CD4-positive, alpha-beta T cell treated with Interleukin-17A for 4 hours (primary cell): ENCODE results near the gene SNAP23.
A peak's percentile ranks its signal among the peaks of the same experiment; 100 is the strongest.

Experiments
- DNase-seq: peaks from one replicate; pipeline ENCODE4 v3.0.0-alpha.2; 2020; ENCODE audit warnings: mixed read lengths

Gene SNAP23

DNA sequence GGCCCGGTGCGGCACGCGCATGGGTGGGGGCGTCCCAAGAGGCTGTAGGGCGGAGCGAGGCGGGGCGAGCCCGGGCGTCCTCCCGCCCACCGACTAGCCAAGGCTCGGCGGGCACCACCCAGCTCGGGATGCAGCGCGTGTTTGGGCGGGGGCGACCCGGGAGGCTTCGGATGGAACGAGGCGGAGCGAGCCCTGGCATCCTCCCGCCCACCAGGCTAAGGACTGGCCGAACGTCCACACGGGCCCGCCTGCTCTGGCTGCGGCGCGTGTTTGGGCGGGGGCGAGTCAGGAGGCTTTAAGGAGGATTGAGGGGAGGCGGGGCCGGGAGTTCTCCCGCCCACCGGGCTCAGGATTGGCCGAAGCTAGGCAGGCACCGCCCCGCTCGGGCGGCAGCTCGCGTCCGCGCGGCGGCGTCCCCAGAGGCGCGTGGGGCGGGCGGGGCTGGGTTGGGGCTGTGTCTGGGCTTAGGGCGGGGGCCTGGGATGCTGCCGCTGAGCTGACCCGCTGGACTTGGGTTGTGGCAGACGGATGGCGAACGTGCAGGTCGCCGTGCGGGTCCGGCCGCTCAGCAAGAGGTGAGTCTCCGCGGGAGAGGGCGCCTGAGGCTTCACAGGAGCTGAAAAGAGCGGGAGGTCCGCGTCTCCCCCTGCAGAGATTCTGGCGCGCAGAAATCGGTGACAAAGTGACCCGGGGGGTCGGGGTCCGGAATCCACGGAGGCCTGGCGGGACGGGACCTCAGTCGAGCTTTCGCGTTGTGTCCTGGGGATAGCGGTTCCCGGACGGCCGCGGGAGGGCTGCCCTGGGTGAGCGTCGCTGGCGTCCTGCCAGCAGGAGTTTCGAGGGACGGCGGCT, 80.0 kb downstream of the SNAP23 start, which contains the start of gene STARD9:
Gene STARD9, plus strand, starts transcription at position 419 of the 852 bp plus-strand sequence. Its CDS starts 110 bp downstream, at position 529.
- DNase-seq = peak; percentile 98

DNA sequence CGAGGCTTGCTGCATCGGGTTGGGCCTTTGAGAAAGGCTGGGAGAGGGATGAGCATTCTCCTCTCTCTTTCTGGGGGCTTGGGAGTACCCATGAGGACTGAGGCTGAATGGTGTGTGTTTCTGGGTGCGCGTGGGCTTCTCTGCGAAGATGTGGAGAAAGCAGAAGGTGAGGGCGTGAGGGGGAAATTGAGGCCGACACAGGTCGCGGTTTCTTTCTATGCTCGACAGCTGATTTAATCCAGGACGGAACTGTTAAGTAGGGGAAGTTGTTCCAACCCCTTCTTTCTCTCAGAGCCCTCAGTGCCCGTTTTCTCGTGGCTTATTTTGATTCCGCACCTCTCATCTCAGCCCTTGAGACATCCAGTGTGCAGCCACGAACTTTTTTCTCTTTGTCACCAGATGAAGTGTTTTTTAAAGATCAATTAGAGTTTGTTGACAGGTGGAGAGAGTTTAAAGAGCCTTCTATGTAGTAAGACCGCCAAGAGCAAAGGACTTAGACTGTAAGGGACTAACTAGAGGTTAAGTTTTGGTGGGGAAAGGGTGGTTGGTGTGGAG, 80.7 kb downstream of the SNAP23 start:
- no peak for DNase-seq

- no peak for DNase-seq
Observed at GRCh38 chr15:42576776-42577175, 81.3 kb downstream of the SNAP23 start.

GRCh38 chr15:42577514-42578031, 82.1 kb downstream of the SNAP23 start:
- DNase-seq = no peak

DNA sequence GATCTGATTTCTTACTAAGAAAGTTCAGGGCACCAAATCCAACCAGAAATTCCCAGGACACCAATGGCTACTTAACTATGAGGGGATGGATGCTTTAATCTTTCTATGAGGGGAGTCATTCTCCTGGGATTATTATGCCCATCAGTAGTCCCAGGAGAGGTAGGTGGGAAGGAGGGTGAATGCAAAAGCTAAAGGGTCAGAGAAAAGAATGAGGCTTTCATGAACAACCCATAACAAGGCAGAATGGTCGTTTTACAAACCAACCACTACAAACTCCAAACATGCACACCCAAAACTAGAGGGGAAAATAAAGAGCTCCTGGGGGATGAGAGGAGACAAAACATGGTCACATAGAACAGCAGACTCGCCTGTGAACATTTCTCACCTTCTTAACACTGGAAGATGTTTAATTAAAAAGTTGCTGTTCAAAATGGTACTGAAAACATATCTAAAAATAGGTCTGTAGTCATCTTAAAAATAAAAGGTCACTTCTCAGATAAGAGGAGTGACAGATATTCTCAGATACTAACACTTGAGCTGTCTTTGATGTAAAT, 83.6 kb downstream of the SNAP23 start:
- DNase-seq = no peak

DNA sequence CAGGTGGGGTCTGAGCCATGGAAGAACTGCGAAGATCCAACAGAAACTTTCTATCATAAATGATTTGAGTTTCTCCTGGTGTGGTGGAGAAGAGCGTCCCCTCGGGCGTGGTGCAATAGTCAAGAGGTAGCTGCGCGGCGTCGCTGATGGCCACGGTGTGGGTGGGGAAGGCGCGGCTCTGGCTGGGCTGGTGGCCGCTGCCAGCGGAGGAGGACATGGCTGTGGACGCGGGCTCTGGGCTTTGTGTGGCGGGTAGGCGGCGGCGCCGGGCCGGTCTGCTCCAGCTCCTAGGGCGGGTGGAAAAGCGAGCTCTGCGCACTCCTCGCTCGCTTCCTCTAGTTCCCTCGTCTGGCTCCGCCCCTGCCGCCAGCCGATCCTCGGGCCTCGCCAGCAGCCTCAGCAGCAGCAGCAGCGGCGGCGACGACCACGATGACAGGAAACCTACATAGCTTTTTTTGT, 85.9 kb downstream of the SNAP23 start:
- DNase-seq = peak; percentile 88
